GM12873 (cell line): ENCODE data around the gene TNP2.

Source experiments
- TF ChIP-seq, protein P1 (sequence below): IDR thresholded peaks from 2 replicates; pipeline ENCODE4 v1.5.1; 2012; ENCODE audit warnings: low read depth, mild to moderate bottlenecking, moderate library complexity, low read length, control low read depth; ENCODE audit not compliant: insufficient read depth; ENCODE audit errors: missing control alignments

The TNP2 gene

DNA sequence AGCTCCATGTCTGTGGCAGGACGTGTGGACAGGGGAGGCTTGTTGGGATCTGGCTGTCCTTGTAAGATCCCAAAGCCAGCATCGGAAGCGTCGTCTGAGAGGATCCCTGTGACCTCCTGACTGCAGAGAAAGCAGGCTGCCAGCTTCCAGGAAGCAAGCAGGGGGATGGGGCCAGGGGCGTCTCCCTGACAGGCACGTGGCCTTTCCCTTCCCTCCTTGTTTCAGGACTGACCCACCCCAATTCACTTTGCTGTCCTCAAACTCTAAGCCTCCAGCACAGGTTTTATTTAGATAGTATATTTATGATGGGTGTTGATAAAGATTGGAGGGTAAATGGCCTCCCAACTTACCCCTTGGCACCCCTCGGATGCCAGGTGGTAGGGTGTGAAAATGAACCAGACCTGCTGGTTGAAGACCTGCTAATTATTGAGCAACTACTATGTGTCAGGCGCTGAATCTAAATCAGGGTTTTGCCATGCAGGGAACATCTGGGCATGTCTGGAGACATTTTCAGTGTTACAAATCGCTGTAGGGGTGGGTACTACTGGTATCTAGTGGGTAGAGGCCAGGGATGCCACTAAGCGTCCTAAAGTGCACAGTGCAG lies 37.7 kb downstream of the TNP2 start:
- TF ChIP-seq, protein P1, sequence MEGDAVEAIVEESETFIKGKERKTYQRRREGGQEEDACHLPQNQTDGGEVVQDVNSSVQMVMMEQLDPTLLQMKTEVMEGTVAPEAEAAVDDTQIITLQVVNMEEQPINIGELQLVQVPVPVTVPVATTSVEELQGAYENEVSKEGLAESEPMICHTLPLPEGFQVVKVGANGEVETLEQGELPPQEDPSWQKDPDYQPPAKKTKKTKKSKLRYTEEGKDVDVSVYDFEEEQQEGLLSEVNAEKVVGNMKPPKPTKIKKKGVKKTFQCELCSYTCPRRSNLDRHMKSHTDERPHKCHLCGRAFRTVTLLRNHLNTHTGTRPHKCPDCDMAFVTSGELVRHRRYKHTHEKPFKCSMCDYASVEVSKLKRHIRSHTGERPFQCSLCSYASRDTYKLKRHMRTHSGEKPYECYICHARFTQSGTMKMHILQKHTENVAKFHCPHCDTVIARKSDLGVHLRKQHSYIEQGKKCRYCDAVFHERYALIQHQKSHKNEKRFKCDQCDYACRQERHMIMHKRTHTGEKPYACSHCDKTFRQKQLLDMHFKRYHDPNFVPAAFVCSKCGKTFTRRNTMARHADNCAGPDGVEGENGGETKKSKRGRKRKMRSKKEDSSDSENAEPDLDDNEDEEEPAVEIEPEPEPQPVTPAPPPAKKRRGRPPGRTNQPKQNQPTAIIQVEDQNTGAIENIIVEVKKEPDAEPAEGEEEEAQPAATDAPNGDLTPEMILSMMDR = no peak

DNA sequence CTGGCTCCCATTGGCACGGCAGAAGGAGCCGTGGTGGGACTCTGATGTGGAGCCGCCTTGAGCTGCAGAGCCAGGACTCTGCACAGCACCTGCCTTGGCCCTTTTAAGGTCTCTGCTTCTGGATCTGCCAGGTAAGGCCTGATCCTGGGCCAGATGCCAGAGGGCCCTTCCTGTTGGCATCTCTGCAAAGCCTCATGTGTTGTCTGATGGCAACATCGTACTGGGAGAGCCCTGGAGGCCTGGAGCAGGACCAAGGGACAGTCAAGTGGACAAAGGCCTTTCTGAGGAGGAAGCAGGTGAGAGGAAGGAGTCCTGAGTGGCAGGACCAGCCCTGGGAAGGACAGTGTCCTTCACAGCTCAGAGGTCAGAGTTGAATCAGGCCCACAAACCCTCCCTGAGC lies 39.2 kb downstream of the TNP2 start:
- TF ChIP-seq, protein P1 = no peak

DNA sequence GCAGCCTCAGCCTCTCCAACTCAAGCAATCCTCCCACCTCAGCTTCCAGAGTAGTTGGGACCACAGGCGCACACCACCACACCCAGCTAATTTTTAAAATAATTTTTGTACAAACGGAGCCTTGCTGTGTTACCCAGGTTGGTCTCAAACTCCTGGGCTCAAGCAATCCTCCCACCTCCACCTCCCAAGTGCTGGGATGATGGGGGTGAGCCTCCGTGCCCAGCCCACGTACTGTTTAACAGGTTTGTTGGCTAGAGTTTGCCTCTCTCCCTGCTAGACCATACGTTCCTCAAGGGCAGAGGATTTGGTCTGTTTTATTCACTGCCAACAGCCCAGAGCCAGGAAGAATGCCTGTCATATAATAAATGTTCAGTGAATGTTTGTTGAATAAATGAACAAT lies 39.7 kb downstream of the TNP2 start:
- TF ChIP-seq, protein P1 = no peak

DNA sequence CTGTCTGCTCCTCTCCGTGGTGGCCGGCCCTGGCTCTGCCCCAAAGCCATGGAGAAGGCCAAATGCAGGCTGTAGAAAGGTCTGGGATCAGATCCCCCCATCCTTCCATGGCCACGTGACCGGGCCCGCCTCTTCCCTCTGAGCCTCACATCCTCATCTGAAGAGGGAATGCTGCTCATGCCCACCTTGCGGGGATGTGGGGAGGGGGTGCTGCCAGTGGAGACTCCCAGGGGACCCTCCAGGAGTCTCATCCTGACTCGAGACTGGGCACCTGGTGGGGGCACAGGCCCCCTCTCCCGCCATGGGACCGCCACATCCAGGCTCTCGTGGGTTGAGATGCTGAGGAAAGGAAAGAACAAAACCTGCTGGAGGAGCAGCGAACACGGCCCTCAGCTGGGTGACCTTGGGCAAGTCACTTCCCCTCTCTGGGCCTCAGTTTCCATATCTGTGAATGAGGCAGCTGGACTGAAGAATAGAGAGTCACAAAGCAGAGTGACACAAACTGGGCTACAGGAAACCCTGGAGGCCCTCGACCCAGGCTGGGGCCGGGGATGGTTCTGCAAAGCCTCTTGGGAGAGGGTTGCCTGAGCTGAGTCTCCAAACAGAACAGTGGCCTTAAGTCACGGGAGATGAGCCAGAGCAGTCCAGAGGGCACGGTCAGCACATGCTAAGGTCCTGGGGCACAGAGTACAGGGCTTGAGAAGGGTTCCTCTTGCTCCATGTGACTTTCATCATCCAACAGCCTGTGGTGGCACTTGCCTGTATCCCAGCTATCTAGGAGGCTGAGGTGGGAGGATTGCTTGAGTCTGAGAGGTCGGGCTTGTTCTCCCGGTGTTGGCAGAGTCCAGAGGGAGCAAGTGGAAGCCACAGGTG lies 43.2 kb downstream of the TNP2 start:
- TF ChIP-seq, protein P1 = no peak

DNA sequence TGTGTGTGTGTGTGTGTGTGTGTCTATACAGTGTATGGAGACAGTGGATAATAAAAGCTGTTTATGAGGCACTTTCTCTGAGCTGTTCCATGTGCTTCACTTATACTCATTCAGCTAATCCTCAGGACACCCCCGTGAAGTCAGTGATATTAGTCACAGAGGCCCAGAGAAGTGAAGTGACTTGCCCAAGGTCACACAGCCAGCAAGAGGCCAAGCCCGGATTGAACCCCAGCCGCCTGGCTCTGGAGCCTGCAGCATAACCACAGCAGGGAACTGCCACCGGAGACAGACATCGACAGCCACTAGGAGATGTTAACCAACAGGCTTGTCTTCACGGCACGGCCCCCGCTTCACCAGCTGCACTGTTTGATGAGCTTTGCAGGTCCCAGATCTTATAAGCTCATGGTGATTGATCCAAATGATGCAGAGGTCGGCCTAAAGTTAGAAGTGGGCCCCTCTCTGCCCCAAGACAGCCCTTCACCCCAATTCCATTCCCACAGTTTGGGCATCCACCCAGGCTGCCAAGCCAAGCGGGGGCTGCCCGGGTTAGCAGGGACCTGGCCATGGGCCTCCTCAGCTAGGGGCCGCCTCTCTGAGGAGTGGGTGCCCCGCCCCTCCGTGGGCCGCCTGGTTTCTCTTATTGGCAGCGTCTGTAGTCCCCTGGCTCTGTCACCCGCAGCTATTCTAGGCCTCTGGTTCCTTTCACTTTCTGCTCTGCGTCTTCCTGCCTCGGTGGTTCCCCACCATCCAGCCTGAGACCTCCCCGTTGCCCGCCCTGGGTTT lies 44.0 kb downstream of the TNP2 start:
- TF ChIP-seq, protein P1 = peak; percentile 17

- TF ChIP-seq, protein P1 = no peak
These were observed 44.8 kb downstream of the TNP2 start for GRCh38 chr16:11224096-11224893.
